ENCODE results near the gene CORO2B. TPM values are rescaled to one million over a fixed set of nuclear protein-coding genes. Genes with fewer than 3 reads are reported as not detected.
A peak's percentile ranks its signal among the peaks of the same experiment; 100 is the strongest.

CORO2B gene
- total RNA-seq, 1 donor from 2014 or later: 2.7 TPM

- intact Hi-C loops (cut with DNase I): no loop called here
Observed at GRCh38 chr15:68565726-68566125, 13.1 kb upstream of the CORO2B start.

GRCh38 chr15:68566377-68566954 is 12.3 kb upstream of the CORO2B start:
- peak; percentile 66 for DNase-seq (ENCODE audit: low spot score)
- intact Hi-C loops (cut with DNase I): no loop called here

More at GRCh38 chr15:68565726-68566125, 13.1 kb upstream of the CORO2B start:
- DNase-seq (ENCODE audit: low spot score): peak; percentile 31

GRCh38 chr15:68567345-68567744 is 11.4 kb upstream of the CORO2B start:
- peak; percentile 19 for DNase-seq (ENCODE audit: low spot score)
- intact Hi-C loops (cut with DNase I): no loop called here

- intact Hi-C loops (cut with DNase I): no loop called here
- DNase-seq (ENCODE audit: low spot score): no peak
Observed at GRCh38 chr15:68570974-68571373, 7.8 kb upstream of the CORO2B start.

GRCh38 chr15:68571582-68571981 is 7.2 kb upstream of the CORO2B start:
- DNase-seq (ENCODE audit: low spot score): peak; percentile 15
- intact Hi-C loops (cut with DNase I): no loop called here

- intact Hi-C loops (cut with DNase I): no loop called here
- DNase-seq (ENCODE audit: low spot score): no peak
Observed at GRCh38 chr15:68572309-68572708, 6.5 kb upstream of the CORO2B start.

GRCh38 chr15:68572921-68573320 is 5.9 kb upstream of the CORO2B start:
- intact Hi-C loops (cut with DNase I): no loop called here

GRCh38 chr15:68574046-68574445 is 4.7 kb upstream of the CORO2B start:
- DNase-seq (ENCODE audit: low spot score): no peak
- intact Hi-C loops (cut with DNase I): no loop called here

More at GRCh38 chr15:68572921-68573320, 5.9 kb upstream of the CORO2B start:
- no peak for DNase-seq (ENCODE audit: low spot score)

GRCh38 chr15:68574629-68575028 is 4.2 kb upstream of the CORO2B start:
- no peak for DNase-seq (ENCODE audit: low spot score)
- intact Hi-C loops (cut with DNase I): loop anchor here (5.0 kb wide), 1 partner anchor 98 kb away; no protein-coding TSS in a partner anchor

GRCh38 chr15:68576235-68576892 is 2.4 kb upstream of the CORO2B start:
- no peak for DNase-seq (ENCODE audit: low spot score)
- intact Hi-C loops (cut with DNase I): loop anchor here (5.0 kb wide), 1 partner anchor 96 kb away; no protein-coding TSS in a partner anchor

- peak; percentile 87 for DNase-seq (ENCODE audit: low spot score)
- intact Hi-C loops (cut with DNase I): loop anchor here (5.0 kb wide), 1 partner anchor 94 kb away; no protein-coding TSS in a partner anchor
Observed at GRCh38 chr15:68578175-68578979, 416 bp upstream of the CORO2B start.

GRCh38 chr15:68580026-68580882 is 1.5 kb downstream of the CORO2B start:
- no peak for DNase-seq (ENCODE audit: low spot score)
- intact Hi-C loops (cut with DNase I): loop anchor here (10.0 kb wide), 1 partner anchor 55 kb away; no protein-coding TSS in a partner anchor

GRCh38 chr15:68580883-68581155 is 2.0 kb downstream of the CORO2B start:
- DNase-seq (ENCODE audit: low spot score): no peak
- intact Hi-C loops (cut with DNase I): loop anchor here (10.0 kb wide), 1 partner anchor 54 kb away; no protein-coding TSS in a partner anchor

GRCh38 chr15:68581725-68582124 is 2.9 kb downstream of the CORO2B start:
- intact Hi-C loops (cut with DNase I): loop anchor here (10.0 kb wide), 1 partner anchor 53 kb away; no protein-coding TSS in a partner anchor
- no peak for DNase-seq (ENCODE audit: low spot score)

- no peak for DNase-seq (ENCODE audit: low spot score)
- intact Hi-C loops (cut with DNase I): loop anchor here (10.0 kb wide), 1 partner anchor 53 kb away; no protein-coding TSS in a partner anchor
Observed at GRCh38 chr15:68582236-68582635, 3.4 kb downstream of the CORO2B start.

GRCh38 chr15:68582864-68583263 is 4.1 kb downstream of the CORO2B start:
- no peak for DNase-seq (ENCODE audit: low spot score)
- intact Hi-C loops (cut with DNase I): loop anchor here (10.0 kb wide), 1 partner anchor 52 kb away; no protein-coding TSS in a partner anchor

- intact Hi-C loops (cut with DNase I): loop anchor here (10.0 kb wide), 1 partner anchor 51 kb away; no protein-coding TSS in a partner anchor
- DNase-seq (ENCODE audit: low spot score): no peak
Observed at GRCh38 chr15:68583321-68583720, 4.5 kb downstream of the CORO2B start.

- intact Hi-C loops (cut with DNase I): loop anchor here (10.0 kb wide), 1 partner anchor 51 kb away; no protein-coding TSS in a partner anchor
- DNase-seq (ENCODE audit: low spot score): no peak
Observed at GRCh38 chr15:68583936-68584755, 5.4 kb downstream of the CORO2B start.

Measured in cardiac septum (tissue), 1 donor.